HPDE6-E6E7 (cell line): ENCODE results near the gene FGF12.

Experiments
- DNase-seq: peaks from one replicate; pipeline ENCODE4 v3.0.0; 2011; ENCODE audit warnings: missing footprints; ENCODE audit errors: extremely low spot score

The FGF12 gene

DNA sequence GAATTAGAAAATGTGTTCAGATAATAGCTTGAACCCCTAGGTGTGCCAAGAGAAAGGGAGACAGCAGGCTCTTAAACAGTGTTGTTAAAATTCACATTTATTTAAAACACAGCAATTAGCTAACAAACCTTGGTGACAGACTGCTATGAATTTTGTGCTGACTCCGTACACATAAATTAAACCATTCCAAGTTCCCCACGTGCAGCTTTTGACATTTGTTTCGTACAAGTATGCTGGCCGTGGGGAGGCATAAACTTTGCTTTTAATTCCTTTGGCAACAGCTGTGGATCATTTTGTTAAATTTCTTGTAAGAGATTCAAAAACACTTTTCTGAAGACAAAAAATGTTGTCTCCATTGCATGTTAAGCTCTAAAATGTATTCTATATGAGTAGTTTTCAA is 465.3 kb downstream of the FGF12 start:
- DNase-seq: no peak

DNA sequence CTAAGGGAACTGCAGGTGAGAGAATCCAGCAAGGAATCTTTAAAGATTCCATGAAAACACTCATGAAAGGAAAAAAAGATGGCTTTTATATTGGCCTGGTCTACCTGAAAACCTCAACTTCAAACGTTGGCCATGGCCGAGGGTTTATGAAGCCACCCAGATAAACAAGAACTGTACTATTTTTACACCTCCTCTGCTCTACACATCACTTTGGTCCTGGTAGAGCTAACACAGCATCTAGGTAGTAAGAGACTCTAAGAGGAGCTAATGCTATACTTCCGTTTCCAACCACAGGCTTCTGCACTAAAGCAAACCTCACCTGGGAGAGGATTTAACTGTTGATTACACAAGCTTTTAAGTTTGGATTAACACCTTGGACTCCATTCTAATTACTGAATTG is 466.2 kb downstream of the FGF12 start:
- DNase-seq: no peak

DNA sequence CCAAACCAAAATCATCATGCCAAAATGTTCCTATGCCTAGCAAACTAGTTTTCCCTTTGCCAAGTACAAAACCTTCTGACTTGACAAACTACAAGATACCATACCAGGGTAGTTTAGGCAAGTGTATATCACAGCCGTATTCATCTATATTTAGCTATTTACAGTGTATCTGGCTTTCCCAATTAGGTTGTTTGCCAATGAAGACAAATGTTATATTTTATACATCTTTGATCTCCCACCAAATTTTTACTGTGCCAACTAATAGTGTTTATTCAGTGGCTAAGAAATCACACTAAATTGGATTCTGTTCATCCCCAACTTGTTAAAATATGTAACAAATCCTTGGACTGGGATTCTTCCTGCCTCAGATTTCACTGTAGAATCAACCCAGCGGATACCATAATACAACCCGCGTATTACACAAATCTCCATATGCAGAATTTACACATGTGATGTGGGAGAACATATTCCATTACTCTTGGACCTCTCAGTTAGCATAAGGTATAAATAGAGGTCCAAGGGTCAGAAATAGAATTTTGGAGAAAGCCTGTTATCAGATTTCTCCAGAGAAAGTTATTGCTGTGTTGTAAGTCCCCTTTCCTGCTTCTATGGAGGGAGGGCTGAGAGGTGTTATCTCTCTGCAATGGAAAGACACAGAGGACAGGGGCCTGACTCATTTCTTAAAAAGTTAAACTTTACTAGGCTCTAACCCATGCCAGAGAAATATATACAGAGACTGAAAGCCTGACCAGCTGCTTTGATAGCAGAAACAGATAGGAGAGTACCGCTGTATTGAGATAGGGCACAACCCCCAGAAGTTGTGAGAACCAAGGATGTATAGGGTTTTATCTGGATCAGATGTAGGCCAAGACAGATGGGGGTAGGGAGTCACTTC is 467.0 kb downstream of the FGF12 start:
- DNase-seq: no peak

DNA sequence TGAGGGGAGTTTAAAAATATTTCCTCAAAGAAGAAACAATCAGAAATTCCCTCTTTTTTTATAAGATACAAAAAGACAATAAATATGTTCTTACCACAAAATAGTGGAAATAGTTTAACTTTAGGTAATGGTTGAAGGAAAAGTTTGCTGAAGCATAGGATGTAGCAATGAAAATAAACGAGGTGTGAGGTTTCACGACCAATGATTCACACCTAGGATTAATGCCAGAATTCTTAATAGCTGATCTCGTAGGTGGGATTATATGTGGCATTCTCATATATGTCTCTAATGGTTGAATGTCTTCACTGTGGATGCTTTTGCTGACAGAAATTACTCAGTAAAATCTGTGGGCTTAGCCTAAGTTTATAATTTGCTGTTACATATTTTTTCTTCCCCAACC is 467.7 kb downstream of the FGF12 start:
- DNase-seq: no peak

DNA sequence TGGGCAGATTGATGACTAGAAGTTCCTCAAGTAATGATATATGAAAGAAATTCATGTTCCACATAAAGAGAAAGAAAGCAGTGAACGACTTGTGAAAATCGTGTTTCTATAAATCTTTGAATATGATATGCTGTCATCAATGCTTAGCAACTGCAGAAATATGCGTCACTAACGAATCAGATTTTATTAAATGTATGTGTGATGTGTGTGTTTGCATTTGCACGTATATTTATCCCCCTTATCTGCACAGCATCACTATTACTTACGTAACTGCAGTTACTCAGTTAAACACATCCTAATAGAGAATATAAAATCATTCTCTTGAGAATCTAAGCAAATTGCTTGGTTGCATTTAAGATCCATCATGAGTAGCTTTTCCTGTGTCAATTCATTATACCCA is 468.6 kb downstream of the FGF12 start:
- DNase-seq: no peak

DNA sequence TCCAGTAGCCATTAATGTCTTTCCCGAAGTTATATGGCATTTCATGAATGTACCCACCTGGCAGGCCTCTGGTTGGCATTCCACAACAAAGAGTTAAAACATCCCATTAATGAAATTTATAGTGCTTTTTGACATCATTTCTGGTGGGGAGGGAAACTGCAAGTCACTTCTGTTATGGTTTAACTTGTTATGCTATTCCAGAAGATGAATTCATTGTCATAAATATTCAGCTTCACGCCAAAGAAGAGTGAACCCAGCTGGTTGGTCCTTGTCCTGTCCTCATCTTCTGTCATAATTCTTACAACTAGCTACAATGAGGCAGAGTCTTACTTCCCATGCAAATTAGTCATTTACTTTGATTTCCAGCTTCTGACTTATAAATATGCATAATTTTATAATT is 471.5 kb downstream of the FGF12 start:
- DNase-seq: no peak

DNA sequence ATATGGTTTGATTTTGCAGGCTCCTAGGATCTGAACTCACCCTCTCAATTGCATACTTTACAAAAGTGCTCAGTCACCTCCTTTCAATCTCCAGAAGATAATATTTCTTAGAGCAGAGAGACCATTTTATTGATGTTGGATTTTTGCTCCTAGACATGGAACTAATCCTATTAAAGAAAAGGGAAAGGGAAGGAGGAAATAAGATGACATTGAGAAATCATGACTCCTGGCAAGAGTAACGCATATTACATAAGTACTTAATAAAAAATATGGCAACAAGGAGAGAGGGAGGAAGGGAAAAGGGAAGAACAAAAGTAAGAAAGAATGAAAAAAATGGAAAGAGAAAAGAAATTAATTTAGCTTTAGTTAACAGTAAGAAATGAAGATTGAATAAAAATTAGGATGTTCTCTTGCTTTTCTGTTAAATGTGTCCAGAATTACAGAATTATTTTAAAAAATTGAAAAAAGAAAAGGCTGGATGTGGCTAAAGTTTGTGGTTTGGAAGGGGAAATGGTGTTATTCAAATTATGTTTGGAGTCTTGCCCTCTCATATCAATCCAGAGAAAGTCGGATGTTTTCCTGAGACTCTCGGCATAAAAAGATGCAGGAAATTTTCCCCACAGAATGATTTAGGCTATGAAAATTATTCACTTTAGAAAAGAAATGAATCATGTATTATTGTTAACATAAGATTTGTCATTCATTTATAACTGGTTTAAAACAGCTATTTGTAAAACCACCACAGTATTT is 474.0 kb downstream of the FGF12 start:
- no peak for DNase-seq

DNA sequence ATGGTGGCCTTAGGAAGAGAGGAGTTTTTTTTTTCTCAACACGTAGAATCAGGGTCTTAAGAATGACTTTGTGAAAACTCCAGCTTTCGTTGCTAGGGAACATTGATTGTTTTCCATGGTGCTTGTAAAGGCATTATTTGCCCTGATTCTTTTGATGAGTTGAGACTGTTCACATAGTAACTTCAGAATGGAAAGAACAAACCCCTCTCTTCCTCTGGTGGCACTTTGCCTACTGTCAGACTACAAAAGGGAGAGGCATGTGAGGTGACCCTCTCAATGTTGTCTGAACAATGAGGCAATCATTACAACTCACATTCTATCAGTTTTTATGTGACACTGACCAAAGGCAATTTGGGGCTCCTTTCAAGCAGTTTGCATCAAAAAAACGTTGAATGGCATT is 477.8 kb downstream of the FGF12 start:
- no peak for DNase-seq

DNA sequence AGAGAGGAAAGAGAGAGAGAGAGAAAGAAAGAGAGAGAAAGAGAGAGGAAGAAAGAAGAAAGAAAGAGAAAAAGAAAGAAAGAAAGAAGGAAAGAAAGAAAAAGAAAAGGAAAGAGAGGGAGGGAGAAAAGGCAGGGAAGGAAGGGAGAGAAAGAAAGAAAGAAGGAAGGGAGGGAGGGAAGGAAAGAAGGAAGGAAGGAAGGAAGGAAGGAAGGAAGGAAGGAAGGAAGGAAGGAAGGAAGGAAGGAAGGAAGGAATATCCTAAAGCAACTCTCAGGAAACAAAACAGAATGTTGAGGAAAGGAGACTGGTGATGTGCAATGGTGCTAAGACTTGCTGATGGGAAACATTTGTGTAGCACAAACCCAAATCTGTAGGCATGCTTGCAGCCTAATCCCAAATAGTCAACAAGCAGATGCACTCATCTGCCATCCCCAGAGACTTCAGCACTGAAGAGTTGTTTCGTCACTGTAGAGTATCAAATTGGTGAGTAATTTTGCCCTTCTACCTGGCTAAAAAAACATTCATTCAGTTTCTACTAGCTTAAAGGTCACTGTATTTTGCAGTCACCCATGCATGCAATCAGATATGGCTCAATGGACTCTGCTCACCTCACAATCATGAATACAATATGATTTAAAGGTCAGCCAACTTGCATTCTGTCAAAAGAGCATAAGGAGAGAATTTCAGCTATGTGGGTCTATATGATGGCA is 480.3 kb downstream of the FGF12 start:
- no peak for DNase-seq

DNA sequence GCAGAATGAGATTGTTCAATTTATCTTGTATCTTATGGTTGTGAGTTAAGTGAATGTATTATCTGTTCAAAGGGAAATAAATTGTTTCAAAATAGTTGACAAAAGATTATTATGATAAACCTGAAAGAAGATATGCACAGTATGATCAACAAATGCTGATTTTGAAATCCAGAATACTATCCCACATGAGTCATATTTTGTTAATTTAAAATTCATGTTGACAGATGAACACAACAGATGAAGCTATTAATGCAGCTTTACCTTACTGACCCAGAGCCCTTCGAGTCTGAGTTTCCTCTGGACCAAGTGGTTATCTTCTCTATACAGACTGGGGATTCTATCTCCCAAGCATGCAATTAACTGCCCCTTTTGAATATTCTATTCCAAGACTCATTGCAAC is 482.8 kb downstream of the FGF12 start:
- no peak for DNase-seq

DNA sequence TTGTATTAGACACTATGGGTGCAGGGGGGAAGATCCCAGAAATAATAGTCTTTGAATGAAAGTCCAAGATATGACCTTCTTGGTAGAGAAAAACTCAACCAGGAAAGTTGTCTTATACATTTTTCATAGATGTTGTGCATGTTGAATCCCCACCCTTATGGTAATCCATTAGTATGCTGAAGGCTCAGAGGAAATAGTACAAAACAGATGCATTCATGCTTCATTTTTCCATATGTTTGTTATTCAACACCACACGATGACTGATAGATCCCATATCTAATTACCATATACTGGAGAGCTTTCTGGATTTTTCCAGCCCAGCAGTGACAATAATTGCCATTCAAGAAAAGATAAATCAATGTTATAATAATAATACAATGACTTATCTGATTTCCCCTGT is 487.4 kb downstream of the FGF12 start:
- DNase-seq: no peak

DNA sequence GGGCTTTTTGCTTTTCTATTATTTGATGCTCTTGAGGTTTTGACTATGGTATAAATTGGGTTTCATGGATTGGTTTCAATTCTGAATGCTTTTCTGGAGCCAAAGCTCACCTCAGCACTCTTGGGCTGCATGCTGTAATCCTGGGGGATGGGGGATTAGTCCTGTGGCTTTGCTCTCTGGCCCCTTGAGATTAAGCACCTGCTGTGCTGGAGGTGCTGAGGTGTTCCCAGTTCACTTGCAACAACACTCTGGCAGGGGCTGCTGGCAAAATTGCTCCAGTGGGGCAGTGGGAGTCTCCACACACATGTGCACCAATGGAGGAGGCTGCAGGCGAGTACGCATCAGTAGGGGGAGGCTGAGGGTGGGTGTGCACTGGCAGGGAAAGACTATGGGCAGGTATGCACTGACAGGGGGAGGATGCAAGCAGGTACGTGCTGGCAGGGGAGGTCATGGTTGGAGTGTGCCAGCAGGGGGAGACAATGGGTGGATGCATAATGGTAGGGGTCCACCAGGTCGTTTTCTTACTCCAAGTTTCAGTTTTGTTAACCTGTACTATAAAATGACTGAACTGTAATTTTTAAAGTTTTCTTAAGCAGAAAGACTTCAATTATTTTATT is 489.2 kb downstream of the FGF12 start:
- no peak for DNase-seq

DNA sequence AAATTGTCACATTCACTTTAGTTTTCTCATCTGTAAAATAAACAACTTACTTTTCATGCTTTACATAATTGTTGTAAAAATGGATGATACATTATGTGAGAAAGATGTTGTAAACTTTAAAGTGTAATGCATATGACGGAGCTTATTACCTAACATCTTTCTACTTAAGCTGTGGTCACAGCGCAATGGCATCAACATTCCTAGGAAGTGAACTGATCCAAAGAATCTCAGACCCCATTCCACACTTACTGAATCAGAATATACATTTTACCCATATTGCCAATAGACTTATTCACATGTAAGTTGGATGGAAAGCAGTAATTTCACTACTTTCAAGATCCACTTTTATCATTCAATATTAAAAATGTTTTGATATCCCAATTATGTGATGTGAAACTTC is 497.5 kb downstream of the FGF12 start:
- no peak for DNase-seq

DNA sequence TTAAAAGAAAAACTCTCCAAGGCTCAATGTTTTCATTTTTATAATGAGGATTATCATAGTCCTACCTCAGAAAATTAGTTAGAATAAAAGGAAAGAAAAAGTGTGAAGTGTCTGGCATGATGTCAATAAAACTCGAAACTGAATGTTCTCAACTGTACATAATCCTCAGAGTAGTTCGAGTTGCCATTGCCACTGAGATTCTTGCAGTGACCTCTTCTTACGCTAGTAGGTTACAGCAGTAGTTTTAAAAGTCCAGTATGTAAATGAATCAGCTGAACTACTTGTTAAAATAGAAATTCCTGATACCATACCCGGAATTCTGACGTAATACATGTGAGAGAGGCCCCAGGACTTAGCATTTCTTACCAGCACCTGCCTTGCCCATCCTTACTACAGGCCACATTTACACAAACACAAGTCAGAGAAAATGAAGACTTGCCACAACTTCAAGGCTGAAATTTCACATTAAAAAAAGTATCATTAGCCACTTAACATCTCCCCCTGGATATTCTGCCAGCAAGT is 502.6 kb downstream of the FGF12 start:
- DNase-seq: no peak

DNA sequence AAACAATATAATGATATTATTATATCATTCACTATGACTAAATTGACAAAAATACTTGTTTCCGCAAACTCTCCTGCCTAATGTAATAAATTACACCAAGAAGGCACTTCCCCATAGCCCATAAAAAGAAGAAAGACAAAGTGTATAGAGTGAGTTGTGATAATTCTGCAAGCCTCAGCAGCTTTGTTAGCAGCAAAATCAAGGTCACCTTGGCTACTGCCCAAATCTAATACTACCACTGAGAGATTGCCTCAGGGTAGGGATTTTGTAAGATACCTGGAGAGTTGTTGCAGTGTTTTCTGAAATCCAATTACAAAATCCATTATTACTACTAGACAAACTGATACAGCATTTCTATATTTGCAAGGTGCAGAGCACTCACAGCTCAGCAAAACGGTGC is 503.5 kb downstream of the FGF12 start:
- DNase-seq: no peak

DNA sequence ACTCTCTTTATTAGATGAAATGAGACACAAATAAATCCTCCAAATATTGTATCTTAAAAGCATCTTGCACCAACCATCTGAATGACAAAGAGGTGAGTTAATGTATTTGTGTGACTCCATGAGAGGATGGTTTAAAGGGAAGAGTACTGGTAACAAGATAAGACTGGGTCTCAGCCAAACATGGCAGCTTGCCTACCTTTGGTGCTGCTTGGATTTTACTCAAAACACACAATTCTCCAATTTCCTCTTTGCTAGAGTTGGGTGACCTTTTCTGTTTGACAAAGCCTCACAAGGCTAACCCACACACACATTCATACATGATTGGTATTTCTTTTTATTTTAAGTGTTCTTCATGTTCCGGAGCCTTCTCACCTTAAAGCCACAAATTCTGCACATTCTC is 506.4 kb downstream of the FGF12 start:
- DNase-seq: no peak

DNA sequence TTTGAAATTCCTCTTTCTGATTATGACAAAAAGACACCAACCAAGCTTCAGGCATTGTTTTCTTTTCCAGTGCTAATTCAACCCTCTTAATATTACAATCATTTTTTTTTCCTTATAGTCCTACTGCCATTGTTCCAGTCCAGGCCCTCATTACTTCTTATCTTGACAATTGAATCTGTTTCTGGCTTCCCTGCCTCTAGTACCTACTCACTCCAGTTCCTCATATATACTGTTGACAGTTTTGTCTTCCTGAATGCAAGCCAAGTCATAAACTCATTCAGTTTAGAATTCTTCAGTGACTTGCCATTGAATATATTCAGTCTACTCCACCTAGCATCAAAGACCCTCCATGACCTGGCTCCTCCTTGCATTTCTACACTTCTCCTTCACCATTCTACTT is 507.4 kb downstream of the FGF12 start:
- no peak for DNase-seq

DNA sequence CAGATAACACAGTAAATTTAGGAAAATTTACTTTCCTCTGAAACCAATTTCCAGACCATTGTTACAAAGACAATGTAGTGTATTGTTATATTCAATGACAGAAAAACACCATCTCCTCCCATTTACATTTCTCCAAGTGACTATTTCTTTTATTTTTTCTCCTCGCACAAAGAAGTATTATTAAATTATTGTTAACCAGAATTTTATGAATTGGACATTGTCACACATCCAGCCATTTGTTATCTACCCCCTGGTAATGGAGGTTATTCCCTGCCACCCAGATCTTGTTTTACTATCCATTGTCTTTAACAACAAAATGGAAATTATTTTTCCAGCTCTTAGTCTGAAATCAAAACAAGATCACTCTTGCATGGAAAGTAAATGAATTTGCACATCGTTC is 511.3 kb downstream of the FGF12 start:
- no peak for DNase-seq

DNA sequence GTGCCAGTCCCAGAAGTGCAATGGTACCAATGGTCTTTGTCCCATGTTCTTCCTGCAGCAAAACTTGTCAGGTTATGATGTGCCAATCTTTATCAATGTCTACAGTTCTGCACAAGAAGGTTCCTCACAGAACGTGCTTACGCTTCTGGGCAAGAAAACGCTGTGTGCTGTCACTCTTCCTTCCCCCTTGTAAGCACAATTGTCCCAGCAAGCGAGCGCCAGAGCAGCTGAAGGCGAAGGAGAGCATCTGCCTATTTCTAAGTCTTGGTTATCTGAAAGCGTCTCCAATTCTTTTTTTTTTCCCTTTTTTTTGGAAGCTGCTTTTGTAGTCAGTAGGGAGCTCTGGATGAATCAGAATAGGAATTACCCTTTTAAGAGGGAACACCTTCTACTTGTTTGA is 514.4 kb downstream of the FGF12 start:
- DNase-seq: no peak

DNA sequence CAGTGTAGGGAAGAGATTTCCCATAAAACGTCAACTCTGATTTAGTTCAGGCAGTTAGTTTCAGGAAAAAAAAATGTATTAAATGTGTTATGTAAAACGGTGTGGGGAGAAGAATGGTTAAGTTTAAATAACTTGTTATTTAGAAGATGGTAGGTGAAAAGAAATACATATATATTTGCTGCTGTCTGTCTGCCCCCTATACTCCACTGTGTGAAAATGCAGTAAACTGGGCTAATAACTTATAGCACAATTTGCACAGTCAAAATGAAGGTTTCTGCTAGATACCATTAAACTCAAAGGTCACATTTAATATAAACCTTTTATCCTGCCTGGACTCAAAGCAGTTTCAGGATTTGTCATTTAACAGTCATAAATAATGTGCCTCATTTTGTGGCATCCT is 515.0 kb downstream of the FGF12 start:
- DNase-seq: no peak

DNA sequence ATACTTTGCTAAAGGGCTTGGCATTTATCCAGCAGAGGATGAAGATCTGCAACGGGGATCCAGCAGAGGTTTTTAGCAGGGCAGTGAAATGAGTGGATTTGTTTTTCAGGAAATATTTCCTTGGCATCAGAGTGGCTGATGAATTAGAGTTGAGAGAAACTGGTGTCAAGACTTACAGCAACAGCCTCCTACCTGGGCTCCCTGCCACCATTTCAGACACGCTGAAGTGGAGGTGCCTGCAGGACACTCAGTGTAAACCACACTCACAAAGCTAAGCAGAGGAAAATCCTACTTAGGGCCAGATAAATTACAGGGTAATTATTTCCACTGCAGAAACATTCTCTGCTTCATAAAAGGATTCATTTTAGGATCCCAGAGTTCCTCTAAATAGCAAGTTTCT is 519.7 kb downstream of the FGF12 start:
- no peak for DNase-seq

DNA sequence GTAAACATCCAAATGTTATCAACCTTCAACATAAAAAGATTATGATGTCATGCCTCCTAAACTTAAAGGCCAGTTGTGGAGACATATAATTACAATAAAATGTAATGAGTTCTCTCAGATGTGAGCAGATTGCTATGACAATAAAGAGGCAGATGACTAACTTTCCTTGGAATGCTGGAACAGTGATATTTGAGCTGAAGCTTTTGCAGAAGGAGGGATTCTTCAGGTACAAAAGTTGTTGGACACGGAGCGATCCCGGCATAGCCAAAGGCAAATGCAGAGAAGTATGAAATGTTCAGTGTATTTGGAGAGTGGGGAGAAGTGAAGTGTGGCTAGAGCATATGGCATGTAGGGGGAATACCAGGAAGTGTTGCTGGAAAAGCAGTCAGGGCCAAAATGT is 520.1 kb downstream of the FGF12 start:
- no peak for DNase-seq
